GM23248 (cell line): Measurements from ENCODE around the gene CCDC69. TPM values are rescaled to one million over a fixed set of nuclear protein-coding genes. Genes with fewer than 3 reads are reported as not detected.

Source experiments
- DNase-seq: peaks from one replicate; pipeline ENCODE4 v3.0.0-alpha.2; 2015
- H2AFZ ChIP-seq: fragments of 200-600 bp; sonication (generic); 2 replicates; pipeline ENCODE4 v1.6.1; 2016; ENCODE audit warnings: antibody characterized with exemption
- H3F3A ChIP-seq: fragments of 200-600 bp; sonication (generic); 2 replicates; pipeline ENCODE4 v1.6.1; 2016; ENCODE audit warnings: mild to moderate bottlenecking, antibody characterized with exemption, mixed run types; ENCODE audit not compliant: insufficient read depth
- H3K27ac ChIP-seq: fragments of 200-600 bp; sonication (generic); 2 replicates; pipeline ENCODE4 v1.5.1; 2016; ENCODE audit warnings: mild to moderate bottlenecking
- H3K27me3 ChIP-seq: fragments of 200-600 bp; sonication (generic); replicated peaks from 2 replicates; pipeline ENCODE4 v1.6.1; 2016; ENCODE audit warnings: mild to moderate bottlenecking; ENCODE audit not compliant: insufficient read depth
- H3K36me3 ChIP-seq: fragments of 200-600 bp; sonication (generic); 2 replicates; pipeline ENCODE4 v1.6.1; 2016; ENCODE audit warnings: low read depth, mild to moderate bottlenecking
- H3K4me1 ChIP-seq: fragments of 200-600 bp; sonication (generic); 2 replicates; pipeline ENCODE4 v1.6.1; 2016; ENCODE audit warnings: mild to moderate bottlenecking; ENCODE audit not compliant: insufficient read depth
- H3K4me2 ChIP-seq: fragments of 200-600 bp; sonication (generic); one replicate; pipeline ENCODE4 v1.6.1; 2016; ENCODE audit warnings: mild to moderate bottlenecking; ENCODE audit not compliant: unreplicated experiment
- H3K4me3 ChIP-seq: fragments of 200-600 bp; sonication (generic); 2 replicates; pipeline ENCODE4 v1.5.1; 2016; ENCODE audit warnings: mild to moderate bottlenecking
- H3K79me2 ChIP-seq: fragments of 200-600 bp; sonication (generic); 2 replicates; pipeline ENCODE4 v1.6.1; 2016; ENCODE audit warnings: mild to moderate bottlenecking; ENCODE audit not compliant: insufficient read depth
- H3K9ac ChIP-seq: fragments of 200-600 bp; sonication (generic); 2 replicates; pipeline ENCODE4 v1.6.1; 2016; ENCODE audit warnings: mild to moderate bottlenecking
- H3K9me2 ChIP-seq: fragments of 200-600 bp; sonication (generic); 2 replicates; pipeline ENCODE4 v1.6.1; 2016; ENCODE audit warnings: mixed run types, mild to moderate bottlenecking, moderate library complexity; ENCODE audit not compliant: insufficient read depth
- H3K9me3 ChIP-seq: fragments of 200-600 bp; sonication (generic); one replicate; pipeline ENCODE4 v1.6.1; 2017; ENCODE audit warnings: low read depth
- H4K20me1 ChIP-seq: fragments of 200-600 bp; sonication (generic); 2 replicates; pipeline ENCODE4 v1.6.0; 2016; ENCODE audit not compliant: insufficient read depth
- EZH2 ChIP-seq: fragments of 200-600 bp; sonication (generic); IDR thresholded peaks from 2 replicates; pipeline ENCODE4 v1.6.1; 2018; ENCODE audit warnings: antibody characterized with exemption, mild to moderate bottlenecking; ENCODE audit not compliant: insufficient read depth, poor library complexity, severe bottlenecking
- EZH2phosphoT487 ChIP-seq: fragments of 200-600 bp; sonication (generic); IDR thresholded peaks from 2 replicates; pipeline ENCODE4 v1.6.1; 2018; ENCODE audit warnings: antibody characterized with exemption, moderate library complexity, mild to moderate bottlenecking, low read depth; ENCODE audit not compliant: insufficient read depth
- WGBS, 2 experiments: methylation state at CpG; one replicate each; pipeline ENCODE4 v1.1.6; 2015 to 2017; ENCODE audit warnings: low lambda C conversion rate in 2 of 2, low coverage in 1 of 2; ENCODE audit errors: missing lambda C conversion rate in 2 of 2; 5-methylcytosine and 5-hydroxymethylcytosine counted together
- in situ Hi-C: fragments of 300-500 bp; cut with MboI; formaldehyde crosslinking; loops from 2 replicates; pipeline ENCODE4 v1.15.0; 2020
- polyA plus RNA-seq: library from polyadenylated mRNA; unstranded; fragments of >200 nt; fragmentation: Nextera tagmentation; extraction: Ambion mirVana; gene quantifications from 2 replicates; pipeline ENCODE4 v1.2.1, GENCODE V29; 2016
- total RNA-seq: library from RNA; depleted of rRNA; stranded (reverse); fragments of >200 nt; shearing (Covaris generic); gene quantifications from 2 replicates; pipeline ENCODE4 v1.2.3, GENCODE V29; 2014

Gene CCDC69
- total and polyA plus RNA-seq, 2 experiments from 2014 or later, result 0.54 to 0.56 TPM

- 86 to 91% methylated on average over 7 of the region's 7 CpGs for WGBS, 2 experiments
- H3K9me3 ChIP-seq, result no peaks in the 10 kb centered on the region
- H3K9me2 ChIP-seq, result no peaks in the 10 kb centered on the region
- DNase-seq, result no peak
- H3K9ac ChIP-seq, result no peak overlapping the region
- no peaks in the 10 kb centered on the region for H3K36me3 ChIP-seq
- H2AFZ ChIP-seq, result no peak overlapping the region
- in situ Hi-C loops, result no loop called here
- no peaks in the 10 kb centered on the region for H4K20me1 ChIP-seq
- TF ChIP-seq EZH2phosphoT487 (no peak), EZH2 (no peak)
- H3K79me2 ChIP-seq, result no peaks in the 10 kb centered on the region
- H3K27me3 ChIP-seq, result no peaks in the 10 kb centered on the region
- no peak overlapping the region for H3K4me2 ChIP-seq
- H3K4me1 ChIP-seq, result no peaks in the 10 kb centered on the region
- no peak overlapping the region for H3K27ac ChIP-seq
- H3K4me3 ChIP-seq, result no peak overlapping the region
- no peaks in the 10 kb centered on the region; the same call in 1 of the 2 replicates for H3F3A ChIP-seq
Measured at GRCh38 chr5:151219789-151220188, 4.1 kb downstream of the CCDC69 start.

- 85 to 91% methylated on average over 8 to 9 of the region's 9 CpGs for WGBS, 2 experiments
- H3K36me3 ChIP-seq, result no peaks in the 10 kb centered on the region
- no peak overlapping the region for H3K4me2 ChIP-seq
- H3K9me2 ChIP-seq, result no peaks in the 10 kb centered on the region
- H3F3A ChIP-seq, result no peaks in the 10 kb centered on the region; the same call in 1 of the 2 replicates
- no peak overlapping the region for H3K27ac ChIP-seq
- no peaks in the 10 kb centered on the region for H4K20me1 ChIP-seq
- no peaks in the 10 kb centered on the region for H3K79me2 ChIP-seq
- TF ChIP-seq EZH2phosphoT487, result no peak
- TF ChIP-seq EZH2, result no peak
- H3K9ac ChIP-seq, result no peak overlapping the region
- H2AFZ ChIP-seq, result no peak overlapping the region
- H3K4me1 ChIP-seq, result no peaks in the 10 kb centered on the region
- no peak for DNase-seq
- in situ Hi-C loops, result no loop called here
- H3K4me3 ChIP-seq, result no peak overlapping the region
- H3K27me3 ChIP-seq, result no peaks in the 10 kb centered on the region
- H3K9me3 ChIP-seq, result no peaks in the 10 kb centered on the region
Measured at GRCh38 chr5:151219138-151219537, 4.8 kb downstream of the CCDC69 start.

- Histone ChIP-seq H3K9ac (no peak overlapping the region), H3K9me2 (no peaks in the 10 kb centered on the region), H3K27ac (no peak overlapping the region), H3K27me3 (no peaks in the 10 kb centered on the region), H3K9me3 (no peaks in the 10 kb centered on the region), H3K36me3 (no peaks in the 10 kb centered on the region), H3K4me2 (no peak overlapping the region), H4K20me1 (no peaks in the 10 kb centered on the region), H2AFZ (no peak overlapping the region), H3K4me3 (no peak overlapping the region), H3K79me2 (no peaks in the 10 kb centered on the region), H3F3A (no peaks in the 10 kb centered on the region), H3K4me1 (no peaks in the 10 kb centered on the region)
- DNase-seq, result no peak
- WGBS, 2 experiments, result 59 to 67% methylated on average over 6 of the region's 6 CpGs
- TF ChIP-seq EZH2, result no peak
- no peak for TF ChIP-seq EZH2phosphoT487
- in situ Hi-C loops, result no loop called here
Measured at GRCh38 chr5:151218177-151218576, 5.7 kb downstream of the CCDC69 start.

- no peaks in the 10 kb centered on the region for H3F3A ChIP-seq
- no peaks in the 10 kb centered on the region for H4K20me1 ChIP-seq
- 48 to 51% methylated on average over 5 of the region's 5 CpGs for WGBS, 2 experiments
- DNase-seq, result no peak
- H3K4me2 ChIP-seq, result no peak overlapping the region
- no peak overlapping the region for H3K4me3 ChIP-seq
- in situ Hi-C loops, result no loop called here
- no peaks in the 10 kb centered on the region for H3K4me1 ChIP-seq
- H3K9me3 ChIP-seq, result no peaks in the 10 kb centered on the region
- H3K27me3 ChIP-seq, result no peaks in the 10 kb centered on the region
- H3K9me2 ChIP-seq, result no peaks in the 10 kb centered on the region
- no peak overlapping the region for H3K27ac ChIP-seq
- no peak for TF ChIP-seq EZH2
- no peak for TF ChIP-seq EZH2phosphoT487
- H3K9ac ChIP-seq, result no peak overlapping the region
- H2AFZ ChIP-seq, result no peak overlapping the region
- H3K79me2 ChIP-seq, result no peaks in the 10 kb centered on the region
- no peaks in the 10 kb centered on the region for H3K36me3 ChIP-seq
Measured at GRCh38 chr5:151216781-151217180, 7.1 kb downstream of the CCDC69 start.

GRCh38 chr5:151215546-151215880 is 8.4 kb downstream of the CCDC69 start:
- H3K4me2 ChIP-seq, result no peak overlapping the region
- no peak overlapping the region for H3K4me3 ChIP-seq
- no peaks in the 10 kb centered on the region for H3K79me2 ChIP-seq
- H3K36me3 ChIP-seq, result no peaks in the 10 kb centered on the region
- no peaks in the 10 kb centered on the region for H3K27me3 ChIP-seq
- H3K9me2 ChIP-seq, result no peaks in the 10 kb centered on the region
- in situ Hi-C loops, result no loop called here
- TF ChIP-seq EZH2phosphoT487, result no peak
- no peak for TF ChIP-seq EZH2
- no peaks in the 10 kb centered on the region for H3K9me3 ChIP-seq
- H4K20me1 ChIP-seq, result no peaks in the 10 kb centered on the region
- WGBS, 2 experiments, result 94 to 96% methylated on average over 2 of the region's 2 CpGs
- no peaks in the 10 kb centered on the region for H3F3A ChIP-seq
- H2AFZ ChIP-seq, result no peak overlapping the region
- H3K9ac ChIP-seq, result no peak overlapping the region
- no peaks in the 10 kb centered on the region for H3K4me1 ChIP-seq
- no peak for DNase-seq
- no peak overlapping the region for H3K27ac ChIP-seq
